GM12878 (cell line): ENCODE measurements around the gene C18orf54.

Source experiments
- CHD1 ChIP-seq: IDR thresholded peaks from 2 replicates; pipeline ENCODE4 v1.6.1; 2012; ENCODE audit warnings: low read depth, low read length, improper control_type of control experiment
- HCFC1 ChIP-seq: fragments of 150-350 bp; IDR thresholded peaks from 2 replicates; pipeline ENCODE4 v1.6.1; 2014; ENCODE audit warnings: low read length
- JUND ChIP-seq: IDR thresholded peaks from 2 replicates; pipeline ENCODE4 v1.6.1; 2012; ENCODE audit warnings: low read depth, mild to moderate bottlenecking, low read length, improper control_type of control experiment, moderate library complexity
- KDM1A ChIP-seq: fragments of 200-600 bp; sonication (generic); IDR thresholded peaks from 2 replicates; pipeline ENCODE4 v1.6.1; 2016; ENCODE audit warnings: borderline replicate concordance
- NR2C2 ChIP-seq: IDR thresholded peaks from 2 replicates; pipeline ENCODE4 v1.6.1; 2011; ENCODE audit warnings: borderline replicate concordance, low read depth; ENCODE audit not compliant: control insufficient read depth, insufficient read length
- POU2F2 ChIP-seq: IDR thresholded peaks from 3 replicates; pipeline ENCODE4 v1.6.1; 2011; ENCODE audit warnings: low read depth, mild to moderate bottlenecking, low read length, borderline replicate concordance
- TAF1 ChIP-seq: IDR thresholded peaks from 2 replicates; pipeline ENCODE4 v1.6.1; 2011; ENCODE audit warnings: mild to moderate bottlenecking, low read depth, low read length, borderline replicate concordance
- TCF12 ChIP-seq: IDR thresholded peaks from 2 replicates; pipeline ENCODE4 v1.6.1; 2011; ENCODE audit warnings: low read depth, mild to moderate bottlenecking, low read length
- TF ChIP-seq, protein P1 (sequence below), 3 experiments: IDR thresholded peaks in 2 of 3; conservative IDR thresholded peaks in 1 of 3; 2 replicates each; pipeline ENCODE4 v1.5.1; 2011; ENCODE audit warnings: low read depth in 3 of 3, low read length in 3 of 3, mild to moderate bottlenecking in 3 of 3, control low read depth in 2 of 3, moderate library complexity in 2 of 3, inconsistent platforms in 1 of 3, mixed read lengths in 1 of 3; ENCODE audit not compliant: control insufficient read depth in 2 of 3, insufficient read depth in 1 of 3; ENCODE audit errors: extremely low read depth in 1 of 3
- TF ChIP-seq, protein P2 (sequence below): IDR thresholded peaks from 2 replicates; pipeline ENCODE4 v1.6.1; 2012; ENCODE audit warnings: low read depth, low read length, improper control_type of control experiment

GRCh38 chr18:54323561-54323960 is 34.1 kb upstream of the C18orf54 start:
- TF ChIP-seq JUND (no peak), POU2F2 (no peak), HCFC1 (no peak), TAF1 (no peak), NR2C2 (no peak), KDM1A (no peak), CHD1 (no peak), TCF12 (no peak)
- TF ChIP-seq, protein P1, sequence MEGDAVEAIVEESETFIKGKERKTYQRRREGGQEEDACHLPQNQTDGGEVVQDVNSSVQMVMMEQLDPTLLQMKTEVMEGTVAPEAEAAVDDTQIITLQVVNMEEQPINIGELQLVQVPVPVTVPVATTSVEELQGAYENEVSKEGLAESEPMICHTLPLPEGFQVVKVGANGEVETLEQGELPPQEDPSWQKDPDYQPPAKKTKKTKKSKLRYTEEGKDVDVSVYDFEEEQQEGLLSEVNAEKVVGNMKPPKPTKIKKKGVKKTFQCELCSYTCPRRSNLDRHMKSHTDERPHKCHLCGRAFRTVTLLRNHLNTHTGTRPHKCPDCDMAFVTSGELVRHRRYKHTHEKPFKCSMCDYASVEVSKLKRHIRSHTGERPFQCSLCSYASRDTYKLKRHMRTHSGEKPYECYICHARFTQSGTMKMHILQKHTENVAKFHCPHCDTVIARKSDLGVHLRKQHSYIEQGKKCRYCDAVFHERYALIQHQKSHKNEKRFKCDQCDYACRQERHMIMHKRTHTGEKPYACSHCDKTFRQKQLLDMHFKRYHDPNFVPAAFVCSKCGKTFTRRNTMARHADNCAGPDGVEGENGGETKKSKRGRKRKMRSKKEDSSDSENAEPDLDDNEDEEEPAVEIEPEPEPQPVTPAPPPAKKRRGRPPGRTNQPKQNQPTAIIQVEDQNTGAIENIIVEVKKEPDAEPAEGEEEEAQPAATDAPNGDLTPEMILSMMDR (IDR thresholded peaks at IDR 0.05 in 2 of 3, conservative IDR thresholded peaks at IDR 0.05 in 1 of 3; ENCODE audit: control insufficient read depth in 2 of 3, extremely low read depth in 1 of 3, insufficient read depth in 1 of 3, low read depth in 3 of 3, low read length in 3 of 3): no peak
- TF ChIP-seq, protein P2, sequence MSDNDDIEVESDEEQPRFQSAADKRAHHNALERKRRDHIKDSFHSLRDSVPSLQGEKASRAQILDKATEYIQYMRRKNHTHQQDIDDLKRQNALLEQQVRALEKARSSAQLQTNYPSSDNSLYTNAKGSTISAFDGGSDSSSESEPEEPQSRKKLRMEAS: no peak
